Inflammatory macrophage treated with lipopolysaccharide for 4 hours (primary cell): ENCODE data around the gene NOTCH3.

Source experiments
- DNase-seq: peaks from one replicate; pipeline ENCODE4 v3.0.0-alpha.2; 2020

NOTCH3 gene

GRCh38 chr19:15235781-15236180 lies 35.0 kb upstream of the NOTCH3 start:
- peak; percentile 79 for DNase-seq

- DNase-seq: no peak
Measured at GRCh38 chr19:15234431-15235130, 33.8 kb upstream of the NOTCH3 start.

DNA sequence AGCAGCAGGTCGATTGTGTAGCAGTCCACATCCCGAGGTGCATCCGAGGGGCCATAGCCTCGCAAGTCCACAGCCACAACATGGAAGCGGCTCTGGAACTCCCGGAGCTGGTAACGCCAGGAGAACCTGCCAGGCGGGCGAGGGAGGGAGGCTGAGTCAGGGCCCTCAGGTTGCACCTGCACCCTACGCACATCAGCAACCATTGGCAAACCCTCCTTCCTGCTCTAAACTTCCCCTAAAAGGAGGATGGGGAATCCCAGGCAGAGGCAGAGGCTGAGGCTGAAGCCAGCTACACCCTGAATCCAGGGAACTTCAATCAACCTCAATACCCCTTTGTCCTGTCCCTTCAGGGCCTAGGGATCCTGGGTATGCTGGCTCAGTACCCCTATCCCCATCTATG lies 30.5 kb upstream of the NOTCH3 start:
- peak; percentile 58 for DNase-seq

GRCh38 chr19:15227261-15227660 lies 26.5 kb upstream of the NOTCH3 start:
- no peak for DNase-seq

- no peak for DNase-seq
Measured at GRCh38 chr19:15225760-15226159, 25.0 kb upstream of the NOTCH3 start.

DNA sequence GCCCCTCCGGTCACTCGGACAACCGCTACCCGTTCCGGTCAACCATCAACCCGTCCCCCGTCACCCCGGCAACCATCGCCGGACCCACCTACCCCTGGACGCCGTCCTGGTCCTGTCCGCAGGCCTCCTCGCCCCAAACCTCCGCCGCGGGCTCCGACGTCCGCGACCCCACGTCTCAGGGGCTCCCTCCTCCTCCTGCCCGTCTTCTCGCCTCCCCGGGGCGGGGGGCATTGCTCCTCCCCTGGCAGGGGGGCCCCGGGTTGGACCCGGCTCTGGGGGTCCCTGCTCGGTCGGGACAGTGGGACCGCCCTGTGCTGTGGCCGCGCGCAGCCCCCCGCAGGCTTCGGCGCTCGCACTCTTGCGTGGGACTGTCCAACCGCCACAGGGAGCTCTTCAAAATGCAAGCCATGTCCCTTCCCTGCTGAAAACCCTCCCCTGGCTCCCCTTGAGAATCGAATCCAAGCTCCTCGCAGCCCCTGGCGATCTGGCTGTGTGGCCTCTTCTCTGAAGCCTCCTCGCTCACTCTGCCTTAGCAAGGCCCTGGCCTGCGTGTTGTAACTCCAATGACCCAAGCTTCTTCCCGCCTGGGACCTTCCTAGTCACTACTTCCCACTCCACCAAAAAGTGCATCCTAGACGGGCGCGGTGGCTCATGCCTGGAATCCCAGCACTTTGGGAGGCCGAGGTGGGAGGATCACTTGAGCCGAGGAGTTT lies 23.0 kb upstream of the NOTCH3 start:
- DNase-seq: peak; percentile 51

DNA sequence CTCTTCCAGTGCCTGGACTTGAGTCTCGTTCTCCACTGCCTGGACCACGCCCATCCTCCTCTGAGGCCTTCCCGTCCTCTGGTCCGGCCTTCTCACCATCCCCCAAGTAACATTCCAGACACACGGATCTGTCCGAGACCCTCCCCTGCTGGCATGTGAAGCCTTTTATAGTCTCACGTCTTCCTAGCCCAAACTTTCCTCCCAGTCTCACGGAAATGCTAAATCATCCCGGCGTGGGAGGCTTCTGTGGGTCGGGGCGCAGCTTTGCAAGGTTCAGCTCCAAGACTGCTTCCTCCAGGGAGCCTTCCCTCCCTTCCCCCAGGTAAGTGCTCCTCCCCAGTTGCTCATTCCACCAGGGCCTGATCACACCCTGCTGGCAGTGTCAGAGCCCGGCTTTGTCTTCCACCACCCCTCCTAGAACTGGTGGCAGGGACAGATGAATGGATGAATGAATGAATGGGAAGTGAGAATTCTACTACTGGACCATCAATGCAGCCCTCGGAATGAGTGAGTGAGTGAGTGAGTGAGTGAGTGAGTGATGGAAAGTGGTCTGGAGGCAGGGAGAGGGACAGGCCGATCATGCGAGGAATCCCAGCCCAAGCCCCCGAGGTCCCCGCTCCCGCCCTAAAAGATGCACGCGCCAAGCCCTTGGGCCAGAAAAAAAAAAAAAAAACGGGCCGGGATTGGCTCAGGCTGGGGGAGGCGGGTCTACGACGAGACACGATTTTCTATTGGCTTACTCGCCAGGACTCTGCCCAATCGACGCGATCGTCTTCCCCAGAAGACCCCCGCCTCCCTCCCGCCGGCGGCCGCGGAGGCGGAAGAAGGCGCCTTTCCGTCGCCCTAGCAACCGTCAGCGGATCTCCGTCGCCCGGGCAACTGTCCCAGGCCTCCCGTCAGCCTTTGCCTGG lies 22.2 kb upstream of the NOTCH3 start:
- DNase-seq: peak; percentile 87

DNA sequence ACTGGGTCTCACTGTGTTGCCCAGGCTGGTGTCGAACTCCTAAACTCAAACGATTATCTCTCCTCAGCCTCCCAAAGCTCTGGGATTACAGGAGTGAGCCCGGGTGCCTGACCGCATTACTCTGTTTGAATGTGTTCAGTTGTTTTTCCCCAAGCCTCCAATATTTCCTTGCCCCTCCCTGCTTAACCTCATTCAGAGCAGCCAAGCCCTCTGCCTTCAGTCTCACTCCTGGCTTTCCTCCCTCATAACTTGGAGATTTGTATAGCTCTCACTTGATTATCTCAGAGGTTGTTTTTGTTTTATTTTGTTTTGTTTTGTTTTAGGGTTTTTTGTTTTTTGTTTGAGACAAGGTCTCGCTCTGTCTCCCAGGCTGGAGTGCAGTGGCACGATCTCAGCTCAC lies 20.0 kb upstream of the NOTCH3 start:
- no peak for DNase-seq

GRCh38 chr19:15218501-15218900 lies 17.7 kb upstream of the NOTCH3 start:
- no peak for DNase-seq

DNA sequence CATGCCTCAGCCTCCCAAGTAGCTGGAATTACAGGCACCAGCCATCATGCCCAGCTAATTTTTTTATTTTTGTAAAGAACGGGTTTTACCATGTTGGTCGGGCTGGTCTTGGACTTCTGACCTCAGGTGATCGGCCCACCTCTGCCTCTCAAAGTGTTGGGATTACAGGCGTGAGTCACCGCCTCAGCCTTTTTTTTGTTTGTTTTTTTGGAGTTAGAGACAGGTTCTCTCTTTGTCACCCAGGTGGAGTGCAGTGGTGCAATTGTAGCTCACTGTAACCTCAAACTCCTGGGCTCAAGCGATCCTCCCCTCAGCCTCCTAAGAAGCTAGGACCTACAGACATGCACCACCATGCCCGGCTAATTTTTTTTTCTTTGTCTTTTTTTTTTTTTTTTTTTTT lies 15.6 kb upstream of the NOTCH3 start:
- DNase-seq: no peak

- no peak for DNase-seq
Measured at GRCh38 chr19:15213715-15214381, 13.1 kb upstream of the NOTCH3 start.

- DNase-seq: peak; percentile 90
Measured at GRCh38 chr19:15212711-15213110, 11.9 kb upstream of the NOTCH3 start.

- peak; percentile 99 for DNase-seq
Measured at GRCh38 chr19:15210323-15210781, 9.6 kb upstream of the NOTCH3 start.

GRCh38 chr19:15201374-15202023 lies 704 bp upstream of the NOTCH3 start:
- no peak for DNase-seq

GRCh38 chr19:15199661-15200552 lies 888 bp downstream of the NOTCH3 start:
- no peak for DNase-seq

- DNase-seq: no peak
Measured at GRCh38 chr19:15198951-15199660, 1.7 kb downstream of the NOTCH3 start.

DNA sequence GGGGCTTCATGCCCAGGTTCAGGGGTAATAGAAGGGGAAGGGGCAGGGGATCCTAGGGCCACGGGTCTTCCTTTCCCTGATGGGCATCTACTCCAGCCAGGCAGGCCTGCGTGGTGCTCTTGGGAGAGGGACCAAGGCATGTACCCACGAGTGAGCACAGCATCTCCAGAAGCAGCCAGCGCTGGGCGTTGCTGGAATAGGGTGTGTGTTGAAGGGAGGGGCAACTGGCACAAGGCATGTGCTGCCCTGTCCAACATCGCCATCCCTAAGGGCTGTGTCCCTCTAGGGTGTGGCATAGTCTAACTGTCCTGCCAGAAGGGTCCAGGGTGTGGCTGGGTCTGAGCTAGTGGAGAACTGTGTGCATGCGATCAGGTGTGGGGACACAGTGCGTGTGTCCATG lies 2.9 kb downstream of the NOTCH3 start:
- no peak for DNase-seq

DNA sequence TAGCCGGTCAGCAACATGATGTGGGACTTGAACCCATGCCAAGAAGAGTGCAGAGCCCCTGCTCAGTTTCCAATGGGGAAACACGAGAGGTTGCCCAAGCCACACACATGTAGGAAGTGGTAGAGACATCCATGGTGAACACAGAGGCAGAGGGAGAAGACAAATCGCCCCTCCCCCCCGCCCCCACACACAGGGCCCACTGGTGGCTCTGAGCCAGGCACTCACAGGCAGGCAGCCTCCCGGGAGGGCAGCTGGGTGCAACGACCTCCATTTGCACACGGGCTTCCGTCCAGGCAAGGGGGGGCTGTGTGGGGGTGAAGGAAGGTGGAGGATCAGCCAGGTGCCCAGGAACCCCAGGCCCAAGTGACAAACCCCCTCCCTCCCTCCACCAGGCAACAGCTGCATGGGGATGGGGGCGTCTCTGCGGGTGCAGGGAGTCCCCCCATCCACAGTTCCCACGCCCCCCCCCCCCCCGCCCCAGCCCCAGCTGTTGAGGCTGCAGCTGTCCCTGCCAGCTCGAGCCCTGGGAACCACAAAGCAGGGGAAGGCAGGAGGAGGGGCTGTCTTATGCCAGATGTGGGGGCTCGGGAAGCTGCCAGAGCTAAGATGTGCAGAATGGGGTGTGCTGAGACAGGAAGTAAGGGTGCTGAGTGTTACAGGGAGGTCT lies 3.4 kb downstream of the NOTCH3 start:
- DNase-seq: peak; percentile 64

GRCh38 chr19:15196360-15197005 lies 4.3 kb downstream of the NOTCH3 start:
- DNase-seq: no peak
